CD1c-positive myeloid dendritic cell (primary cell): ENCODE data around the gene DNAH11.
"Not testable (repeated sequence)": the region's sequence is repeated elsewhere in the genome, so short reads cannot be mapped to it uniquely, and the experiment has no call there.

ENCODE experiments used
- DNase-seq: peaks from one replicate; pipeline ENCODE4 v3.0.0-alpha.2; 2016; ENCODE audit errors: extremely low spot score

DNAH11 gene

DNA sequence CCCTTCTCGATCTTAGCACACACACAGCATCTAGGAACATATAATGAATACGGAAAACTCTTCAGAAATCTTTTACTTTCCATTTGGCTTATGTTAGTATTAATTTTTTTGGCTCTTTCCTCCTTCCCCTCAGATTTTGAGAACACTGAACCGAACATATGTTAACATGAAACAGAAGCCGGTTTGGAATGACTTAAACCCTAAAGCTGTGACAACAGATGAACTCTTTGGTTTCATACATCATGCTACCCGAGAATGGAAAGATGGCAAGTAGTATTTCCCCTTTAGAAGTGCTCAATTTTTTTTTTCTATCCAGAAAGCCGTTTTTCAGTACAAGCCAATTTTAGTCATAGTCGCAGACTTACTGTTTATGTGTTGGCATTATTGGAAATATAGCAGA lies 164.7 kb downstream of the DNAH11 start:
- DNase-seq, result no peak

DNA sequence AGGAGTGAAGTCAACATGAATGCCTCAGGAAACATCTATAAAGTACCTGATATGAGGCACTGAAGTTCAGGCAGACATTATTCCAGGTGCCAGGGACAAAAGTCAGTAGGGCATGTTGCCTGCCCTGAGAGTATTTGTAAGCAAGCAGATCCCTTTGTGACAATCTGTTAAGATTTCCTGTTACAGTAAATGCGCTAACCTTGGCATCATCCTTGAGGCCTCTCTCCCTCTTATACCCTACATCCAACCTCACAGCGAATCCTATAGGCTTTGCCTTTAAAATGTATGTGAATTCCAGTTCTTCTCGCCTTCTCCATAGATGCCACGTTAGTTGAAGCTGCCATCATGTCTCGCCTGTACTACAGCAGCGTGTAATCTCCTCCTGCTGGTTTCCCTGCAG lies 165.3 kb downstream of the DNAH11 start:
- no peak for DNase-seq

DNA sequence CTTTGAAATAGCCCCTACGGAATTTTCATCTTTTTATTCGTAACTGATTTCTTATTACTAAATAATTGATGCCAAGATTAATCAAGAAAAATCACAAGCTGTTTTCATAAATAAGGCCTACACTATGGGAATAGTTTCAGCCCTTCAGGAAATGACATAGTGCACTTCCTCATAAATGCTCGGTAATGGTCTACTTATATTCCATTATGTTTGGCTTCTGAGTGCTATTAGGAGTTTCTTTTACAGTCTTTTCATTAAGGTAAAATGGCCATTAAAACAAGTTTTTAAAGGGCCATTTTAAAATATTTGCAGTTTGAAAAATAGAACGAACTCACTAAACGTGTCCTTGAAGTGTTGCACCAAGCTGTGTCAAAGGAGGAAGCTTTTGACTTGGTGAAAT lies 174.5 kb downstream of the DNAH11 start:
- no peak for DNase-seq

DNA sequence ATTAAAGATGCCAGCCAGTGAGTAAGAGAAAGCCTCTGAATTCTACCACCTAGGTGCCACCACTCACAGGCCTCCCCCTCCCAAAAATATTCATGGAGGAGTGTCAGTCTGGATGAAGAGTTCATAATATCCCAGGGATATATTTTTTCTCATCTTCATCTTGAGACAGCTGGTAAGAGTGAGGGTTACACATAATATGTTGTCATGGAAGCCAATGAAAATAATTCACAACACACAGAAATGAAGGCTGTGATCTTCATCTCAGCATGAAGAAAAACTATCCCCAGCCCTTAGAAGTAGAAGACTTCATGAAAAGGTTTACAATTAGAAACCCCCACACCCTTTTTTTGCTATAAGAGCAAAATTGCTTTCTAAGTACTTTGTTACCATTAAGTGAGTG lies 175.6 kb downstream of the DNAH11 start:
- no peak for DNase-seq

DNA sequence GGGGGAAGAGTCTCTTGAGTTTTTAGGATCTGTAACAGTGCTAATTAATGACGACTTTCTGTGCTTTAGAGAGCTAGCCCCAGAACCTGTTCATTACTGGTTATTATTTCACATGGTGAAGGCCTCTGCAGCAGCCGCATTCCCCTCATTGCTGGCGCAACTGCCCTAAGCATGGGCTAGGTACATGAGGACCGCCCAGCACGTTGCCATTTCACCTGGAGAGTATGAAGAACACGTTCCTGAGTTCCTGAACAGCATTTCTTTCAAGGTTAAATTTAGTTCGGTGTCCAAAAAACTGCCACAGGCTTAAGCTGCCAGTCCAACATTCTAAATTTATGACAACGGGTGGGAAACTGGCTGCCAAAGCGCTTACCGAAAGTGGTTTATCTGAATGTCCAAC lies 177.0 kb downstream of the DNAH11 start:
- DNase-seq, result no peak

DNA sequence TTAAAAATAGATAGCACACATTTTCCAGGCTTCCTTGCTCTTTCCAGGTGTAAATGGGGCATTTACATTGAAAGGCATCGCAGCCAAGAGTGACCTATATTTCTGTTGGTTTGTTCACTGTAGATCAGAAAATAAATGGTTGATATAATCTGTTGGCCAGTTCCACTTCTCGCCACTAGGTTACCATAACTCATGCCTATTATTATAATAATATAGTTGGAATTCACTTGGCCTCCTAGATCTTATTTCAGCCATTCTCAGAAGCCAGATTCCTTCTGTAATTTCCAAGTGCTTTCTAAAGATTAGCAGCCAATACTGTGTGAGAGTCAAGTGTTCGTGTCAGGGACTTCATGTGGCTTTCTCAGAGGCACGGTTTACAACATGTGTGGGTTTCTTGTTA lies 179.5 kb downstream of the DNAH11 start:
- no peak for DNase-seq

DNA sequence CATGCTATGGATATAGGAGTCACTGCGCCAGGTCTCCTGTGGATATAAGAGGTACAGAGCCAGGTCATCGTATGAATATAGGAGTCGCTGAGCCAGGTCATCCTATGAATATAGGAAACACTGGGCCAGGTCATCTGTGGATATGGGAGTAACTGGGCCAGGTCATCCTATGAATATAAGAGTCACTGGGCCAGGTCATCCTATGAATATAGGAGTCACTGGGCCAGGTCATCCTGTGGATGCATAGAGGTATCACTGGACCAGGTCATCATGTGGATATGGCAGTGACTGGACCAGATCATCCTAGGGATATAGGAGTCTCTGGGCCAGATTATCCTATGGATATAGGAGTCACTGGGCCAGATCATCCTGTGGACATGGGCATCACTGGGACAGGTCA lies 181.7 kb downstream of the DNAH11 start:
- no peak for DNase-seq

DNA sequence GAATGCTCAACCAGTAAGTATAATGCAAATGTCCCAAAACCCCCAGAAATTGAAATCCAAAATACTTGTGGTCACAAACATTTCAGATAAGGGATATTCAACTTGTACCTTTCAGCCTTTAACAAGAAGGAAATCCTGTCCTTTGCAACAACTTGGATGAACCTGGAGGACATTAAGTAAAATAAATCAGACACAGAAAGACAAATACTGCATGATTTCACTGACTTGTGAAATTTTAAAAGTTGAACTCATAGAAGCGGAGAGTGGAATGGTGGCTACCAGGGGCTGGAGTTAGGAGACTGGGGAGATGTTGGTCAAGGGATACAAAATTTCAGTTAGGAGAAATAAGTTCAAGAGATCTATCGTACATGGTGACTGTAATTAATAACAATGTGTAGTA lies 187.6 kb downstream of the DNAH11 start:
- DNase-seq, result no peak

DNA sequence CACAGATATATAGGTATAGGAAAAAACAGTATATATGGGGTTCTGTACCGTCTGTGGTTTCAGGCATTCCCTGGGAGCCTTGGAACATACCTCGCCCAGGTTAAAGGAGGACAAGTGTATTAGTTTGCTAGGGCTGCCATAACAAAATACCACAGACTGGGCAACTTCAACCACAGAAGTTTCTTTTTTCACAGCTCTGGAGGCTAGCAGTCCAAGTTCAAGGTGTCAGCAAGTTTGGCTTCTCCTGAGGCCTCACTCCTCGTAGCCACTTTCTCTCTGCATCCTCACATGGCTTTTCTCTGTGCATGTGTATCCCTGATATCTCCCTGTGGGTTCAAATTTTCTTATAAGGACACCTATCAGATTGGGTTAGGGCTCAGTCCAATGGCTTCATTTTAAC lies 189.1 kb downstream of the DNAH11 start:
- DNase-seq, result no peak

DNA sequence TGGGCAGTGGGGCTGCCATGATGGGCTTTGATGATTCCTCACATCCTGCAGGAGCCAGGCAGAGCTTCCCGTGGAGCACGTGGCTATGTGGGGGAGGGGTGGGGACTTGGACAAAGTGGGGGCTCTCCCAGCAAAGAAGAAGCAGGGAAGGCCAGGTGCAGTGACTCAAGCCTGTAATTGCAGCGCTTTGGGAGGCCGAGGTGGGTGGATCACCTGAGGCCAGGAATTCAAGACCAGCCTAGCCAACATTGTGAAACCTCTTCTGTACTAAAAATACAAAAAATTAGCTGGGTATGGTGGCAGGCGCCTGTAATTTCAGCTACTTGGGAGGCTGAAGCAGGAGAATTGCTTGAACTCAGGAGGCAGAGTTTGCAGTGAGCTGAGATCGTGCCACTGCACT lies 190.1 kb downstream of the DNAH11 start:
- not testable (repeated sequence) for DNase-seq

DNA sequence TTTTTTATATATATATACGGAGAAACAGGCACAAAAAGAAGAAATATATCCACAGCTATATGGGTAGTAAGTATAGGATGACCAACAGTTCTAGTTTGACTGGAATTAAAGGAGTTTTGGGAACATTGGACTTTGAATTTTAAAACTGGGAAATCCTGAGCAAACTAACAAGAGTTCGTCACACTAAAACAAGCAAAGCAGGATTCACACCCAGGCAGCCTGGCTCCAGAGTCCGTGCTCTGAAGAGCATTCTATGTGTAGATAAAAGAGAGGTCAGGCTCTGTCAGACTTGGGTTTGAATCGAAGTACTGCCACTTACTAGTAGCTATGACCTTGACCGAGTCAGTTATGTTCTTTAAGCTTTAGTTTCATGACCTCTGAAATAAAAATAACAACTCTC lies 191.0 kb downstream of the DNAH11 start:
- DNase-seq, result no peak

DNA sequence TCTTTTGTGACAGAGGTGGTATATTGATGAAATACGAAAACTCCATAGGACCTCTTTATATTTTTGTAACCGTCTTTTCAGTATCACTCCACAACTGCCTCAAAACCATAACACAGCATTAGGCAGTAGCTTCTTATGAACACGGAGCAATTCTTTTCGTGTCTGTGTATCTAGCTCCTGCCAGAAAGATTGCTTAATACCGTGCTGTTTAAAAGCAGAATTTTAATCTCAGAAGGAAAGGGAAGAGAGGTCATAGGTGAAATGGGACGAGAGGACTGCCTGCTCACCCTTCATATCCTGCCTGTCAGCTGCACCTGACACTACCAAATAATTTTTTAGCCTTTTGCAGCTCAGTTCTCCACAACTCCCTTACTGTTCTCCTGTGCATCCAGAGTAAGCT lies 200.7 kb downstream of the DNAH11 start:
- no peak for DNase-seq

DNA sequence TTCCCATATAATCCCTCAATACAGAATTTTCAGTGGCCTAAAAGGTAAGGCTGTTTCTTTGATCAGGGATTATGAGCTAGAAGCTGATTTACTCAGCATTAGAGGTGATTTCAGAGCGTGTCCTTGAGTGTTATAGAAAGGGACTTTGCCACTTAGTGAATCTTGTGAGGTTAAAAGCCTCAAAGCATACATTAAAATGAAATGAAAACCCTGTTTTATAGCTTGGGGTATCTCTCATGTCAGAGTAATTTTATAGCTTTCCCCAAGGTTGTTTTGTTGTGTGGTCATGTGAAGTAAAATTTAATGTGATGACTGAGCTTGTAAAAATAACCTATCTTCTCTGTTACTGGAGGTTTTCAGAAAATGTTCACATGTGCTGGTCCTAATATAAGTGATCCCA lies 204.1 kb downstream of the DNAH11 start:
- DNase-seq, result no peak

DNA sequence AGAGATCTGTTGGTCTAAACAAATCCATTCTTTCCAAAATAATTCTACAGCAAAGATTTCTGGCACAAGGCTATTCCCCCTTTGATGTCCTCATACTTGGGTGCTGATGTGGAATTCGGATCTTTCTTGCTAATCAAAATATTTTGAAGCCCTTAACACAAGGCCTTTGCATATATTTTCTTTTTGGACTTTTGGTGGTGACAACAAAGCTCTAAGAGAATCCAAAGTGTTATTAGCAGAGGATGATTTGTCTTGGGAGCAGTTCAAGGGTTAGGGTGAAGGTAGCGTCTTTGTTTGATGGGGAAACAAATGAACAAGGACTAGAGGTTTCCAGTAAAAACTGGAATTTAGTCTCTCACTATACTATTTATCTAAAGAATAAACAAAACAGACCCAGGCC lies 205.0 kb downstream of the DNAH11 start:
- no peak for DNase-seq

DNA sequence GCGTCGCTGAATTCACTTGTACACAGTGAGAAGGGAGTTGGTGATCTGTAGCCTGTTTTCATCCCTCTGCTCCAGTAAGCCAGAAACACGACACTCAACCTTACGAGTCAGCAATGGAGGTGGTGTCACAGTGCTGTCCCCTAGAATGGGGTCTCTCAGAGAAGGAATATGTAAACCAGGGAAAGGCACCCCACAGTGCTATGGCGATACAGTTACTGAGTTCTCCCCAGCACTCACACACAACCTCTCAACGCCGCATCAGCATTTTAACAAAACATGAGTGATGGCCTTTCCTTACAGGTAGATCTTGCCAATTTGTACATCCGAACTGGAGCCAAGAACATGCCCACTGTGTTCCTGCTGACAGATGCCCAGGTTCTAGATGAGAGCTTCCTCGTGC lies 206.5 kb downstream of the DNAH11 start:
- no peak for DNase-seq

DNA sequence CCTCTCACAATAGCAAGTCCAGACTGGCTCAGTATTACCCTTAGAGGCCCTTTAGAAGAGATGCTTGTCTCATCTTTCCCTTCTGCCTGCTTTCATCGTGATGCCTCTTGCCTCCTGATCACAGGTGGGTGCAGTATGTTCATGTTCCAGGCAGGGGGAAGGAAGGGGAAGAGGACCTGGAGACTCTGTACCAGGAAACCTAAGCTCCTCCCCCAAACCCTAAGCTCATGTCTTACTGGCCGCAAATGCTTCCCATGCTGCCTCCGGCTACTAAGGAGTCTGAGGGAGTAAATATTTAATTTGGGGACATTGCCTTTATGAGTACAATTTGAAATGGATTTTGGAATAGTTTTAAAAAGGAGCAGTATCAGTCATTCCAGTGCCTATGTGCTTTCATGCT lies 210.2 kb downstream of the DNAH11 start:
- no peak for DNase-seq

DNA sequence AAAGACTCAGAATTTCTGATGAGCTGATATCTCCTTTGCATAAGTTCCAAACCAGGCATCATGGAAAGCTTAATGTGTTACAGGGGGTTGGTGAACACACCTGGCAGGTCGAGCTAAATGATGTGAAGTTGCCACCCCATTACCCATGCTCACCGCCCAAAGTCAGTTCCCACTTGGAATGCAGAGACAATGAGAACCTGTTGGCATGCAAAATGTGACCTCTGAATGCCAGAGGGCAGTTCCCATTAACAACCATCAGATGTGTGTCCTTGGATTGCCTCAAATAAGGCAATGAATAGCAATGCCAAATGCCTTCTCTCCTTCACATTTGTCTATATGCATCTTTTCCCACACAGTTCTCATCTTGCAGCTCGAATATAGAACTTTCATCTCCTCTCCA lies 212.1 kb downstream of the DNAH11 start:
- DNase-seq, result no peak

DNA sequence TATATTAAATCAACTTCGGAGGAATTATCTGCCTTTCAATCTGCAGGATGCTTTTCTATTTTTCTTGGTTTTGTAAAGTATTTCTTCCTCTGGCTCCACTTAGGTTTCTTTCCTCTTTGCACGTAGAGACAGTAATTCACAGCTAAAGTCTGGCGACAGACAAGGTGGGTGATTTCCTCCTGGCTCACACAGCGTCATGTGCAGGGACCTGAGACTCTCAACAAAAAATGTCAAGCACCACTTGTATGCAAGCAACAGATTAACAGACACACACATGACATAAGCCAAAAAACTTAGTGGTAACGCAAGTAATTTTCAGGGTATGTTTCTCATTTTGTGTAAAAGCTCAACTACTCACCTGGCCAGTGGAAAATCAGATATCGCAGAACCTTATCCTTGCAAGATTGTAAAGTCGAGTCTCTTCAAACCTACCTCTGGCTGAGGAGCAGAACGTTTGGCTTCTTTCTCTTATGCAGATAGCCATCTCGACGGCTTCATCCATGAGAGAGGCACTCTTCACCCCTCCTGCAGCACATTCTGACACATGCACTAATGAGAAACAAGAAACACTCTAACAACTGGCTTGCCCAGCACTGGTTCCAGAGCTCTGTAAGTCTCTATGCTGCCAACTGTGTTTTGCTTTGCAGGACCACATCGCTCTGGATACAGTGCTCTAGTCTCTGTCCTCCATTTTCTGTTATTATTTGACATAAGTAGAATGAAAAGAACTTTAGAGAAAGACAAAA lies 214.9 kb downstream of the DNAH11 start:
- DNase-seq, result no peak

DNA sequence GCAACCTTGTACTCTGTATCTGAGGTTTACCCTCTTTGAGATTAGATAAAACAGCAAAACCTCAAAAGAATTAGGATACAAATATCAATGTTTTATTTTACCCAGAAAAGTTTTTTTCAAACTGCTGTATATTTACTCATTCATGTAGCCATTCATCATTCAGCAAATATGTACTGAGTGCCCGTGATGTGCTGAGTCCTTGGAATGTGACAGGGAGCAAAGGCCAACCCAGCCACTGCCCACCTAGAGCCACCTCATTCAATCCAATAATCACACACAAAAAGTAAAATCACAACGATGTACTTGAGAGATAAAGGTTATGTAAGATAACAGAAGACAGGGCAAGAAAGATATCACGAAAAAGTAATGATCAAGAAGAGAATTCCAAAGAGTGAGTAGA lies 215.4 kb downstream of the DNAH11 start:
- no peak for DNase-seq

DNA sequence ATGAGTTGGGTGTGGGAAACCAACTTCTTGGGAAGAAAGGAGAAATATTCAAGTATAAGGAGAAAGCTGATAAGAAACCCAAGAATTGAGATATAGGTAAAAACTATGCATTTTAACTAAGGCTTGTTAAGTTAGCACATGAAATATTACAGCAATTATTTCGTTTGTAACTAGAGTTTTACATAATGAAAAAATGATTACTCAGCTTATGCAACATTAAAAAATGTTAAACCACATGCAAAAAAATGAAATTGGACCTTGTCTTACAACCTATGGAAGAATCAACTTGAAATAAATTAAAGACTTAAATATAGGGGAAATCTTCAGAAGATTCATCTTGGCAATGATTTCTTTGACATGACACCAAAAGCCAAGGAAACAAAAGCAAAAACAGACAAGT lies 219.6 kb downstream of the DNAH11 start:
- no peak for DNase-seq

DNA sequence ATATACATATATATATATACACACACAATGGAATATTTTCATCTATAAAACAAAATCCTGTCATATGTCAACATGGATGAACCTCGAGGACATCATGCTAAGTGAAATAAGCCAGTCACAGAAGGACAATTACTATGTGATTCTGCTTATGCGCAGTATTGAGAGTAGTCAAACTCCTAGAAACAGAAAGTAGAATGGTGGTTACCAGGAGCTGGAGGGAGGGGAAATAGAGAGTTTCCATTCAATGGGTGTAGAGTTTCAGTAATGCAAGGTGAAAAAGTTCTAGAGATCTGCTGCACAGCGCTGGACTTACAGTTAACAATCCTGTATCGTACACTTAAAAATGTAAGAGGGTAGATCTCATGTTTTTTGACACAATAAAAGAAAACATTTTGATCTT lies 221.0 kb downstream of the DNAH11 start:
- no peak for DNase-seq

DNA sequence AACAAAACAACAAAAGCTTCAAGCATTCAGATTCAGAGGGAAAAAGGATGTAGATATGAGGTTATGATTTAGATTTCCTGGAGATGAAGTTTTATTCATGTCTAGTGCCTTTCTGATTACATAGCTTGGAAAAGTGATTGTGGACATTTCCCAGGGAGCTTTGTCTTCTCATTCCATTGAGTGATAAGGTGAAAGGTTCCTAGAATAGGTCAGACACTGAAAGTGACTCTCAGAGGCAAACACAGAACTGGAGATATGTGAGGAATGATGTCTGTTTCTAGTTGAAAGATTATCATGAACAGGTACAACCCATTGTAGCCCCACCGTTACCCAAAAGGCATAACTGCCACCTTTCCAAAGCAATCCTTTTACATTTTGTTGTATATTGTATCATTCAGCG lies 223.4 kb downstream of the DNAH11 start:
- no peak for DNase-seq

DNA sequence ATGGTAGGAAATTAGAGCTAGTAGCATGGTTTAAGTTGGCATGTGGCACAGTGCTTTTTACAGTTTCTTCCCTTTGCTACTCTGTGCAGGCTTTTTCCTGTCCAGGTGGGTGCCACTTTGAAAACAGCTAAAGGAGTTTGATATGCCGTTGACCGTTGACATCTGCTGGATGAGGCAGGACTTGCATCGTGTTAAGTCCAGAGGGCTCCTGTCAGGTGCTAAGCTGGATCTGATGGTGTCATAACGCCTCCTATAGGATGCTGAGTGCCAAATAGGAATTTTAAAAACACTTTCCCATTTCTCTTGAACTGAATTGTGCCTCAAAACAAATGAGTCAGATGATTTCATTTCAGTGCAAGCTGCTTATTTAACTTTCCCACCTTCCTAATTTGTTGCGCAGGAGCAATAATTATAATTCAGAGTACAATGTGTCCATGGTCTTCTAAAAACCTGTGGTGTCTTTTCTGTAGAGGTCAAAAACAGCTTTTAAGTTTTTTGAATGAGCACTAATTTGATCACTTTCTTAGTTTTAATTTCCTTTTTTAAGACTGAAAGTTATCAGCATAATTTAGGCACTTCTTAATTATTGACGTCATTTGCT lies 224.6 kb downstream of the DNAH11 start:
- peak; percentile 14 for DNase-seq

DNA sequence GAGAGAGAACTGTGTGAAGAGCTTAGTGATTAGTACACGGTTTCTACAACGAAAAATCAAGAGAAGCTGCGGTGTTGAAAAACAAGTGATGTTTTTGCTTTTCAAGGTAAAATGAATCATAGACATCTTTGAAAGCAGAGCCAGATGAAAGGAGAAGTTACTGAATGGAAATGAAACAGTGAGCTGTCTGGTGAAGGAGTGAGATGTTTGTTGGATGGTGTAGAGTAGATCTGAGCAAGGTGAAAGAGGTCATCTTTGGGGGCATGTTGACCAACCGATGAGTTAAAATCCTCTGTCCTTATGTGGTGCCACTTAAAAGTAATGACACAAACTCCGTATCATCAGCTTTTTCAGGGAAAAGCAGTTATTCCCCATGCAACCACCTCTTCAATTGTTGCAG lies 225.4 kb downstream of the DNAH11 start:
- no peak for DNase-seq
